PC-9 (cell line): ENCODE data around the gene SORBS1.

Experiments used
- EZH2 ChIP-seq: fragments of 200-600 bp; sonication (generic); IDR thresholded peaks from 2 replicates; pipeline ENCODE4 v1.8.0; 2017; ENCODE audit warnings: antibody characterized with exemption, low read depth
- TF ChIP-seq, protein P1 (sequence below): fragments of 200-600 bp; sonication (generic); conservative IDR thresholded peaks from 2 replicates; pipeline ENCODE4 v1.6.1; 2017; ENCODE audit warnings: mixed run types, antibody characterized with exemption, mild to moderate bottlenecking, moderate library complexity

DNA sequence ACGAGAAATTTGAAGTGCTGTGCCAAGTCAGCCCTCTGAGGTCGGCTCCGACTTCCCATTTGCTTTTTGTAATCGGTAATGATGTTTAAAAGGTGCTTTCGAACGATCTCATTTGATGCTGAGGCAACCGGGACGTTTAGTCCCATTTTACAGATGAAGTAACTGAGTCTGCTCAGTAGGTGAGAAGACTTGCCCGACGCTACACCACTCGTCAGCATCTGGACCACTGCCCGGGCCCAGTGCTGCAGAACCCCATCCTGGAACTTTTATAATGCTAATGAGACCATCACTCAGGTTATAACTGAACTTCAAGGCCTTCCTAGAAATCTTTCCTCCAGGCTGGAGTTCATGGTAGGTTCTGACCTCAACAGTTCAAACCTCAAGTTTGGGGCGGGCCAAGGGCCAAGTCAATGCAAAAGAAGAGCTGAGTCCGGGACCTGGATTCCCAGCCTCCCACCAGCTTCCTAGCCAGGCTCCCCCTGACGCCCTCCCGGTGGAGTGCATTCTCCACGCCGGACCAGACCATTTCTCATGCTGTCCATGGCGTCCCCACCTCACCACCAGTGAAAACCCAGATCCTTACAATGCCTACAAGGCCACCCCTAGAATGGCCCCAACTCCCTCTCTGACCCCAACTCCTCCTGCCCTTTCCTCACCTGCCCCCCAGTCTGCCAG lies 269.7 kb downstream of the SORBS1 start:
- TF ChIP-seq, protein P1, sequence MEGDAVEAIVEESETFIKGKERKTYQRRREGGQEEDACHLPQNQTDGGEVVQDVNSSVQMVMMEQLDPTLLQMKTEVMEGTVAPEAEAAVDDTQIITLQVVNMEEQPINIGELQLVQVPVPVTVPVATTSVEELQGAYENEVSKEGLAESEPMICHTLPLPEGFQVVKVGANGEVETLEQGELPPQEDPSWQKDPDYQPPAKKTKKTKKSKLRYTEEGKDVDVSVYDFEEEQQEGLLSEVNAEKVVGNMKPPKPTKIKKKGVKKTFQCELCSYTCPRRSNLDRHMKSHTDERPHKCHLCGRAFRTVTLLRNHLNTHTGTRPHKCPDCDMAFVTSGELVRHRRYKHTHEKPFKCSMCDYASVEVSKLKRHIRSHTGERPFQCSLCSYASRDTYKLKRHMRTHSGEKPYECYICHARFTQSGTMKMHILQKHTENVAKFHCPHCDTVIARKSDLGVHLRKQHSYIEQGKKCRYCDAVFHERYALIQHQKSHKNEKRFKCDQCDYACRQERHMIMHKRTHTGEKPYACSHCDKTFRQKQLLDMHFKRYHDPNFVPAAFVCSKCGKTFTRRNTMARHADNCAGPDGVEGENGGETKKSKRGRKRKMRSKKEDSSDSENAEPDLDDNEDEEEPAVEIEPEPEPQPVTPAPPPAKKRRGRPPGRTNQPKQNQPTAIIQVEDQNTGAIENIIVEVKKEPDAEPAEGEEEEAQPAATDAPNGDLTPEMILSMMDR: no peak
- no peak for TF ChIP-seq EZH2
